ENCODE measurements around the gene RXYLT1. TPM values are rescaled to one million over a fixed set of nuclear protein-coding genes. Genes with fewer than 3 reads are reported as not detected.

RXYLT1 gene
- total RNA-seq, 1 donor from 2014 or later = 26.5 TPM

DNA sequence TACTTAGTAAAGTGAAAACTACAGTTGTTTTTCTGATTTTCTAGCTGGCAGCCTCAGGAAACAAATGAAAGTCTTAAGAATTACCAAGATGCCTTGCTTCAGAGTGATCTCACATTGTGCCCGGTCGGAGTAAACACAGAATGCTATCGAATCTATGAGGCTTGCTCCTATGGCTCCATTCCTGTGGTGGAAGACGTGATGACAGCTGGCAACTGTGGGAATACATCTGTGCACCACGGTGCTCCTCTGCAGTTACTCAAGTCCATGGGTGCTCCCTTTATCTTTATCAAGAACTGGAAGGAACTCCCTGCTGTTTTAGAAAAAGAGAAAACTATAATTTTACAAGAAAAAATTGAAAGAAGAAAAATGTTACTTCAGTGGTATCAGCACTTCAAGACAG is 28.9 kb downstream of the RXYLT1 start:
- Mint-ChIP-seq H3K9me3 (no peaks in the 10 kb centered on the region), H3K27me3 (ENCODE audit: insufficient read depth) (no peaks in the 10 kb centered on the region), H3K36me3 (ENCODE audit: low read depth) (peaks cover 6% of the 10 kb centered on the region), H3K4me3 (no peak overlapping the region), H3K27ac (no peak overlapping the region), H3K4me1 (ENCODE audit: low read depth) (peaks cover 16% of the 10 kb centered on the region)
- no peak for DNase-seq (ENCODE audit: low spot score)
- intact Hi-C loops (cut with micrococcal nuclease) = no loop called here

DNA sequence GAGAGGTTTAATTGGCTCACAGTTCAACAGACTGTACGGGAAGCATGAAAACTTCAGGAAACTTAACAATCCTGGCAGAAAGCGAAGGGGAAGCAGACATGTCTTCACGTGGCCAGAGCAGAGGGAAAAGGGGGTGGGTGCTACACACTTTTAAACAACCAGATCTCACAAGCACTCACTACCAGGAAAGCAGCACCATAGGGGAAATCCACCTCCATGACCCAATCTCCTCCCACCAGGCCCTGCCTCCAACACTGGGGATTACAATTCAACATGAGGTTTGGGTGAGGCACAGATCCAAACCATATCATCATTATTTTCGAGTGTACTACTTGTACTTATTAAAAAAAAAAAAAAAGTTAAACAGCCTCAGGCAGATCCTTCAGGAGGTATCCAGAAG is 29.9 kb downstream of the RXYLT1 start:
- H3K9me3 Mint-ChIP-seq = no peaks in the 10 kb centered on the region
- H3K4me3 Mint-ChIP-seq = no peak overlapping the region
- H3K36me3 Mint-ChIP-seq (ENCODE audit: low read depth) = peaks cover 6% of the 10 kb centered on the region
- no peak for DNase-seq (ENCODE audit: low spot score)
- no peak overlapping the region for H3K27ac Mint-ChIP-seq
- no peaks in the 10 kb centered on the region for H3K27me3 Mint-ChIP-seq (ENCODE audit: insufficient read depth)
- intact Hi-C loops (cut with micrococcal nuclease) = no loop called here
- peaks cover 22% of the 10 kb centered on the region for H3K4me1 Mint-ChIP-seq (ENCODE audit: low read depth)

DNA sequence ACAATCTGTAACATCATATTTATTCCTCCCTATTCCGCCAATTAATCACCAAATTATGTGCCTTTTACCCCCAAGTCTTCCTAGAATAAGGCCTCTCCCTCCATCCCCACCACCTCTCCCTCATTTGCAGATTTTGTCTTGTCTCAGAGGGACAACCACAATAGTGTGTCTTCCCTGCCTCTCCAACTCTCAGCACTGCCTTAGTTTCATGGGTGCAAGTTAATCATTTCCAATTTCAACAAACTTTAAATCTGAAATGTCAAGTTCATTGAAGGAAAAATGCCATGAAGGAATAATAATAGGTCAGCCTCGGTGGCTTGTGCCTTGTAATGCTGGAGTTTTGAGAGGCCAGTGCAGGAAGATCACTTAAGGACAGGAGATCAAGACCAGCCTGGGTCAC is 31.6 kb downstream of the RXYLT1 start:
- Mint-ChIP-seq H3K4me1 (ENCODE audit: low read depth) (peaks cover 39% of the 10 kb centered on the region), H3K4me3 (no peak overlapping the region)

DNA sequence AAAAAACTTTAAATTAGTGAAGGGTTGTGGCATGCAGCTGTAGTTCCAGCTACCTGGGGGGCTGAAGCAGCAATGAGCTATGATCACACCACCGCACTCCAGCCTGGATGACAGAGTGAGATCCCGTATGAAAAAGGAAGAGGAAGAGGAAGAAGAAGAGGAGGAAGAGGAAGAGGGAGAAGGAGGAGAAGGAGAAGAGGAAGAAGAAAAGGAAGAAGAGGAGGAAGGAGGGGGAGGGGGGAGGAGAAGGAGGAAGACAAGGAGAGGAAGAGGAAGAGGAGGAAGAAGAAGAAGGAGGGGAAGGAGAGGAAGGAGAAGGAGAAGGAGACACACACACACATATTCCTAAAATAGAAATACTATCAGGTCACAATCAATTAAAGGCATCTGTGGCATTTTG is 32.0 kb downstream of the RXYLT1 start:
- Mint-ChIP-seq H3K4me1 (ENCODE audit: low read depth) (peaks cover 43% of the 10 kb centered on the region), H3K27me3 (ENCODE audit: insufficient read depth) (no peaks in the 10 kb centered on the region), H3K4me3 (no peak overlapping the region), H3K27ac (no peak overlapping the region), H3K9me3 (peaks cover 4% of the 10 kb centered on the region), H3K36me3 (ENCODE audit: low read depth) (peaks cover 4% of the 10 kb centered on the region)
- no peak for DNase-seq (ENCODE audit: low spot score)
- intact Hi-C loops (cut with micrococcal nuclease) = no loop called here

More for the DNA sequence above, 31.6 kb downstream of the RXYLT1 start:
- Mint-ChIP-seq H3K27ac (no peak overlapping the region), H3K27me3 (ENCODE audit: insufficient read depth) (no peaks in the 10 kb centered on the region), H3K36me3 (ENCODE audit: low read depth) (peaks cover 4% of the 10 kb centered on the region), H3K9me3 (peaks cover 2% of the 10 kb centered on the region)
- no peak for DNase-seq (ENCODE audit: low spot score)
- intact Hi-C loops (cut with micrococcal nuclease) = no loop called here

DNA sequence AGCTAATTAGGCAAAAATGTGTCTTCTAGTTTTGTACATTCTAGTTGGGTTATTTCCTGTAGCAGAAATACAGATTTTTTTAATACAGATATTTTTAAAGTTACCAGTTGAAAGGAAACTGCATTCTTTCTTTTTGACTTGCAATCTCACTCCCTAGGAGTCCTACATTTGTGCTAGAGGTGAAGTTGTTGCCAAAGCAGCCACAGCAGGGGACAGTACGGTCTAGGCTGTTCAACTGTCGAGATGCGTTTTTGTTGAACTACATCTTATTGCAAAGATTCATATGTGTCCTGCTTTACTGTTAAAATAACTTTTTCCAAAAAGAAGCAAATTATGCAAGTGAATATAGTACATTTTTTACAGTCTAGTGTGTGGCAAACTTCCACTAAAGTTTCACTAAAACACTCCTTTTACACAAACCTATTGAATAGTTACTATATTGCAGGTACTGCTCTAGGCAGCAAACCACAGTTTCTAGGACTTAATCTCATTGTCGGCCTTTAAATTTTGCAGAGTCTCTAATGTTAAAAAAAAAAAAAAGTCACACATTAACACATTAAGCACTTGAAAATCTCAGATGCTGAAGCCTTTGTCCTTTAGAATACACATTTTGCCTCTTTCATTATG is 34.5 kb downstream of the RXYLT1 start:
- Mint-ChIP-seq H3K27ac (peak overlapping the region; percentile 73), H3K4me3 (peak overlapping the region; percentile 40)

DNA sequence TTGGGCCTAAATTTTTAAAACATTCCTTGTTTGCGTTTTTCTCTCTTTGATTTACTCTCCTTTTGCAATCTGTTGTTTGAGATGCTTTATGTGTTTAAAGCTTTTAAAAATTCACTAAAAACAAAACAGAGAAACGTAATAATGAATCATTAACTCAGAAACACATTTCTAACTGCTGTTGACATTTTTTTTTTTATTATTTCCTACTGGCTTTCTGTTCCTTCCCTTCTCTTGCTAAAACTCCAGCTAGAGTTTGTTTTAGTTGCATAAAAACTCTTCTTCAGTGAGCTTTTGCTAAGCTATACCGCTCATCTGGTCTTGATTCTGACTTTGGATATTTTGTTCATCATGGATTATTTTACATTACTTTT is 35.8 kb downstream of the RXYLT1 start:
- peaks cover 4% of the 10 kb centered on the region for H3K36me3 Mint-ChIP-seq (ENCODE audit: low read depth)
- H3K4me3 Mint-ChIP-seq = peak overlapping the region; percentile 40
- H3K9me3 Mint-ChIP-seq = peaks cover 30% of the 10 kb centered on the region
- no peaks in the 10 kb centered on the region for H3K27me3 Mint-ChIP-seq (ENCODE audit: insufficient read depth)
- peaks cover 34% of the 10 kb centered on the region for H3K4me1 Mint-ChIP-seq (ENCODE audit: low read depth)
- H3K27ac Mint-ChIP-seq = peak overlapping the region; percentile 42
- intact Hi-C loops (cut with micrococcal nuclease) = loop anchor here (2.0 kb wide), 1 partner anchor 35 kb away; no protein-coding TSS in a partner anchor
- no peak for DNase-seq (ENCODE audit: low spot score)

More for the DNA sequence above, 34.5 kb downstream of the RXYLT1 start:
- DNase-seq (ENCODE audit: low spot score) = no peak
- Mint-ChIP-seq H3K4me1 (ENCODE audit: low read depth) (peaks cover 41% of the 10 kb centered on the region), H3K27me3 (ENCODE audit: insufficient read depth) (no peaks in the 10 kb centered on the region), H3K9me3 (peaks cover 19% of the 10 kb centered on the region), H3K36me3 (ENCODE audit: low read depth) (peaks cover 4% of the 10 kb centered on the region)
- intact Hi-C loops (cut with micrococcal nuclease) = loop anchor here (2.0 kb wide), 1 partner anchor 33 kb away; no protein-coding TSS in a partner anchor

DNA sequence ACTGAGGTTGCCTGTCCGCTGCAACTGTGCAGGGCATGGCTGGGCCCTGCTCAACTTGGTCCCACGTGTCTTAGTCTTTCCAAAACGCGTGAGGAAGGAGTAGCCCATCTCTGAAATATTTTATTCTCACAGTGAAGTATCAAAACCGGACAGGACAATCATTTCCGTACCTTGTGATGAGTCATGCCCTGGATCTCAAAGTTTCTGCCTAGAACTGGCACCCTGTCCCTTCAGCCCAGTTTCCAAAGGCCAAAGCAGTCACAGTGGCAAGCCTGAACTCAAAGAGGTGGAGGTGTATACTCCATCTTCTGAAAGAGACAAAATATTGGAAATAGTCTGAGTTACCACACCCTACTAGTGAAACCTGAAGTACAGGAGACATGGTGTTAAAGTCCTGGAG is 36.3 kb downstream of the RXYLT1 start:
- Mint-ChIP-seq H3K4me3 (peak overlapping the region; percentile 40), H3K27me3 (ENCODE audit: insufficient read depth) (peaks cover 2% of the 10 kb centered on the region), H3K27ac (peak overlapping the region; percentile 42), H3K36me3 (ENCODE audit: low read depth) (peaks cover 4% of the 10 kb centered on the region), H3K4me1 (ENCODE audit: low read depth) (peaks cover 33% of the 10 kb centered on the region), H3K9me3 (peaks cover 30% of the 10 kb centered on the region)
- DNase-seq (ENCODE audit: low spot score) = no peak
- intact Hi-C loops (cut with micrococcal nuclease) = no loop called here

DNA sequence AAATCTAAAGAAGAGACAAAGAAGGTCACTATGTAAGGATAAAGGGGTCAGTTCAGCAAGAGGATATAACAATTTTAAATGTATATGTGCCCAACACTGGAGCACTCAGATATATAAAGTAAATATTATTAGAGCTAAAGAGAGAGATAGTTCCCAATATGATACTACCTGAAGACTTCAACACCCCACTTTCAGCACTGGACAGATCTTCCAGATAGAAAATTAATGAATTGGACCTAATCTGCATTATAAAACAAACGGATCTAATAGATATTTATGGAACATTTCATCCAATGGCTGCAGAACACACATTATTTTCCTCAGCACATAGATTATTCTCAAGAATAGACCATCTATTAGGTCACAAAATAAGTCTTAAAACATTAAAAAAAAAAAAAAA is 40.7 kb downstream of the RXYLT1 start:
- intact Hi-C loops (cut with micrococcal nuclease) = no loop called here
- no peak overlapping the region for H3K4me3 Mint-ChIP-seq
- H3K27ac Mint-ChIP-seq = no peak overlapping the region
- H3K4me1 Mint-ChIP-seq (ENCODE audit: low read depth) = peaks cover 20% of the 10 kb centered on the region
- H3K36me3 Mint-ChIP-seq (ENCODE audit: low read depth) = peaks cover 8% of the 10 kb centered on the region
- no peak for DNase-seq (ENCODE audit: low spot score)
- peaks cover 30% of the 10 kb centered on the region for H3K9me3 Mint-ChIP-seq
- peaks cover 17% of the 10 kb centered on the region for H3K27me3 Mint-ChIP-seq (ENCODE audit: insufficient read depth)

DNA sequence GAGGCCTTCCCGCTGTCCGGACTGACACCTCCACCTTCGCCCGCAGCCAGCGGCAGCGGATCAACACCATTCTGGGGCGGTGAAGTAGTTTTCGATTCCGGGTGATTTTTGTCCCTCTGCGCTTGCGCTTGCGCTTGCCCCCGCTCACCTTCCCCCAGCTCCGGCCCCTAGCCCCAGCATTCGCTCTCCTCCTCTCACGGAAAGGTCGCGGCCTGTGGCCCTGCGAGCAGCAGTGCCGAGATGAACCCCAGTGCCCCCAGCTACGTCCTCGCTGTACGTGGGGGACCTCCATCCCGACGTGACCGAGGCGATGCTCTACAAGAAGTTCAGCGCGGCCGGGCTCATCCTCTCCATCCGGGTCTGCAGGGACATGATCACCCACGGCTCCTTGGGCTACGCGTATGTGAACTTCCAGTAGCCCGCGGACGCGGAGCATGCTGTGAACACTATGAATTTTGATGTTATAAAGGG is 42.1 kb downstream of the RXYLT1 start:
- H3K9me3 Mint-ChIP-seq = peaks cover 26% of the 10 kb centered on the region
- peaks cover 8% of the 10 kb centered on the region for H3K4me1 Mint-ChIP-seq (ENCODE audit: low read depth)
- H3K27ac Mint-ChIP-seq = no peak overlapping the region
- H3K4me3 Mint-ChIP-seq = peak overlapping the region; percentile 83
- intact Hi-C loops (cut with micrococcal nuclease) = no loop called here
- H3K36me3 Mint-ChIP-seq (ENCODE audit: low read depth) = peaks cover 8% of the 10 kb centered on the region
- peaks cover 17% of the 10 kb centered on the region for H3K27me3 Mint-ChIP-seq (ENCODE audit: insufficient read depth)
- no peak for DNase-seq (ENCODE audit: low spot score)

DNA sequence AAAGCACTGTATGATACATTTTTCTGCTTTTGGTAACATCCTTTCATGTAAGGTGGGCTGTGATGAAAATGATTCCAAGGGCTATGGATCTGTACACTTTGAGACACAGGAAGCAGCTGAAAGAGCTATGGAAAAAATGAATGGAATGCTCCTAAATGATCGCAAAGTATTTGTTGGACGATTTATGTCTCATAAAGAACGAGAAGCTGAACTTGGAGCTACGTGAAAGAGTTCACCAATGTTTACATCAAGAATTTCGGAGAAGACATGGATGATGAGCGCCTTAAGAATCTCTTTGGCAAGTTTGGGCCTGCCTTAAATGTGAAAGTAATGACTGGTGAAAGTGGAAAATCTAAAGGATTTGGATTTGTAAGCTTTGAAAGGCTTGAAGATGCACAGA is 42.6 kb downstream of the RXYLT1 start:
- H3K27ac Mint-ChIP-seq = no peak overlapping the region
- no peak for DNase-seq (ENCODE audit: low spot score)
- H3K4me1 Mint-ChIP-seq (ENCODE audit: low read depth) = peaks cover 8% of the 10 kb centered on the region
- peaks cover 21% of the 10 kb centered on the region for H3K9me3 Mint-ChIP-seq
- intact Hi-C loops (cut with micrococcal nuclease) = no loop called here
- peaks cover 8% of the 10 kb centered on the region for H3K36me3 Mint-ChIP-seq (ENCODE audit: low read depth)
- H3K4me3 Mint-ChIP-seq = peak overlapping the region; percentile 83
- peaks cover 17% of the 10 kb centered on the region for H3K27me3 Mint-ChIP-seq (ENCODE audit: insufficient read depth)

DNA sequence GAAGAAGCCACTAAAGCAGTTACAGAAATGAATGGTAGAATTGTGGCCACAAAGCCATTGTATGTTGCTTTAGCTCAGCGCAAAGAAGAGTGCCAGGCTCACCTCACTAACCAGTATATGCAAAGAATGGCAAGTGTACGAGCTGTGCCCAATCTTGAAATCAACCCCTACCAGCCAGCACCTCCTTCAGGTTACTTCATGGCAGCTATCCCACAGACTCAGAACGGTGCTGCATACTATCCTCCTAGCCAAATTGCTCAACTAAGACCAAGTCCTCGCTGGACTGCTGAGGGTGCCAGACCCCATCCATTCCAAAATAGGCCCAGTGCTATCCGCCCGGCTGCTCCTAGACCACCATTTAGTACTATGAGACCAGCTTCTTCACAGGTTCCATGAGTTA is 43.3 kb downstream of the RXYLT1 start:
- intact Hi-C loops (cut with micrococcal nuclease) = no loop called here
- no peak overlapping the region for H3K4me3 Mint-ChIP-seq
- peaks cover 8% of the 10 kb centered on the region for H3K36me3 Mint-ChIP-seq (ENCODE audit: low read depth)
- peaks cover 8% of the 10 kb centered on the region for H3K4me1 Mint-ChIP-seq (ENCODE audit: low read depth)
- DNase-seq (ENCODE audit: low spot score) = no peak
- no peak overlapping the region for H3K27ac Mint-ChIP-seq
- peaks cover 17% of the 10 kb centered on the region for H3K27me3 Mint-ChIP-seq (ENCODE audit: insufficient read depth)
- H3K9me3 Mint-ChIP-seq = peaks cover 19% of the 10 kb centered on the region

DNA sequence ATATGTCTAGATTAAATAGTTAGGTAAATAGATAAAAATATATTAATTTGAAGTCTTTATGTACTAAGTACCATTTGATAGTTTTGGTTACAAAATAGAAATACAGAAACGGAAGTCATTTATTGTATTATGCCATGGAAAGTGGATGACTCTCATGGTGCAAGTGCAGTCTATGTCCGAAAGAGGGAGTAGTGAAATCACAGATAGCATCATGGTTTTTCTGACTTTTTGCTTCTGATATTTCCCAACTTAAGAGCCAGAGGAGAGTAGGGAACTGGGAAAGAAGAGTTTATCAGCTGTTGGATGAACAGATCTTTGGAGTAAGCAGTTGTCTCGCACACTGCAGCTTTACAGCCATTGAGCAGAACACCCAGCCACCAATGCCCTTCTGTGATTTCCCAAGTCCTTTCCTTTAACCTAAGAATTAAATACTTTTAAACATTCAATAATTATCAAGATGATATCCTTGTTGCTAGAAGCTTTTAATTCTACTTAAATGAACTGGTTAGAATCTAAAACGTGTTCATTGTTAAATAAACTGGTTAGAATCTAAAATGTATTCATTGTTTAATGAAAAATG is 46.4 kb downstream of the RXYLT1 start:
- Mint-ChIP-seq H3K4me1 (ENCODE audit: low read depth) (peaks cover 8% of the 10 kb centered on the region), H3K36me3 (ENCODE audit: low read depth) (peaks cover 4% of the 10 kb centered on the region), H3K27ac (no peak overlapping the region), H3K4me3 (no peak overlapping the region), H3K27me3 (ENCODE audit: insufficient read depth) (peaks cover 32% of the 10 kb centered on the region), H3K9me3 (no peaks in the 10 kb centered on the region)
- no peak for DNase-seq (ENCODE audit: low spot score)
- intact Hi-C loops (cut with micrococcal nuclease) = loop anchor here (1.0 kb wide), 1 partner anchor 566 kb away; no protein-coding TSS in a partner anchor

DNA sequence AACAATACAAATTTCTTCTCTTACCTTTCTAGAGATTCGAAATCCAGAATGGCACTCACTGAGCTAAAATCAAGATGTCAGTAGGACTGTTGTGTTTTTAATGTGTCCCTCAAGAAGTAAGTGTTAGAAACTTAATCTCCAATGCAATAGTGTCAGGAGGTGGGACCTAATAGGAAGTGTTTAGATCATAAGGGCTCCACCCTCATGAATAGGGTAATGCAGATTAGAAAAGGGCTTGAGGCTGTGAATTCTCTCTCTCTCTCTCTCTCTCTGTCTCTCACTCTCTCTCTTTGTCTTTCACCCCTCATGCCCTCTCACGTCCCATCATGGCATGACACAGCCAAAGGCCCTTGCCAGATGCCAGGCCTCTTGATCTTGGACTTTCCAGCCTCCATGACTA is 49.2 kb downstream of the RXYLT1 start:
- intact Hi-C loops (cut with micrococcal nuclease) = no loop called here
- no peaks in the 10 kb centered on the region for H3K36me3 Mint-ChIP-seq (ENCODE audit: low read depth)
- H3K27me3 Mint-ChIP-seq (ENCODE audit: insufficient read depth) = peaks cover 30% of the 10 kb centered on the region
- H3K27ac Mint-ChIP-seq = no peak overlapping the region
- H3K4me3 Mint-ChIP-seq = no peak overlapping the region
- no peaks in the 10 kb centered on the region for H3K4me1 Mint-ChIP-seq (ENCODE audit: low read depth)
- no peaks in the 10 kb centered on the region for H3K9me3 Mint-ChIP-seq
- no peak for DNase-seq (ENCODE audit: low spot score)
